GM12878 (cell line): ENCODE measurements around the gene TNFRSF1B. TPM values are rescaled to one million over a fixed set of nuclear protein-coding genes. Genes with fewer than 3 reads are reported as not detected.

ENCODE experiments used
- ATAC-seq: fragments of 200-7000 bp; cut with Tn5 transposase; 3 replicates; pipeline ENCODE4 v1.9.1; 2020; ENCODE audit warnings: mild to moderate bottlenecking, moderate library complexity
- BruUV-seq: library from RNA; stranded (reverse); fragments of 400-500 nt; replicated peaks from 2 replicates; lab custom pipeline; 2021; lab: Mats Ljungman, UMichigan
- CTCF ChIA-PET: fragments of 300-600 bp; sonication (Branson Sonifier 250); formaldehyde crosslinking; extraction: SDS; loops from one replicate; lab custom pipeline; 2021; ENCODE audit warnings: inconsistent platforms; lab: Yijun Ruan, JAX
- POLR2A ChIA-PET: fragments of 350-600 bp; formaldehyde crosslinking; extraction: SDS; loops from one replicate; lab custom pipeline; 2021; ENCODE audit warnings: inconsistent platforms; lab: Charles Lee
- RAD21 ChIA-PET: fragments of 300-600 bp; sonication (Branson Sonifier 250); formaldehyde crosslinking; loops from one replicate; lab custom pipeline; 2023; ENCODE audit warnings: antibody characterized with exemption; ENCODE audit not compliant: unreplicated experiment; lab: Charles Lee
- SMC1A ChIA-PET: fragments of 300-600 bp; sonication (Branson Sonifier 250); formaldehyde crosslinking; loops from one replicate; lab custom pipeline; 2023; ENCODE audit not compliant: unreplicated experiment, uncharacterized antibody; lab: Charles Lee
- DNase-seq: peaks from one replicate; pipeline ENCODE4 v3.0.0-alpha.2; 2011; ENCODE audit warnings: low read depth, low spot score
- FAIRE-seq: peaks from 3 replicates; lab custom pipeline; 2011; peaks lifted over from hg19 to GRCh38; lab: Jason Lieb, UNC
- H2AFZ ChIP-seq: 2 replicates; pipeline ENCODE4 v1.6.0; 2011; ENCODE audit warnings: low read depth, low read length, control low read depth; ENCODE audit not compliant: control insufficient read depth
- H3K27ac ChIP-seq: 2 replicates; pipeline ENCODE4 v1.5.1; 2011; ENCODE audit warnings: control low read depth; ENCODE audit not compliant: control insufficient read depth, insufficient read depth
- H3K27me3 ChIP-seq, 2 experiments: replicated peaks in 1 of 2; 2 replicates each; pipeline versions ENCODE4 v1.6.0 to v1.6.1; 2011; ENCODE audit warnings: low read length in 1 of 2; ENCODE audit not compliant: control insufficient read depth in 2 of 2, insufficient read depth in 2 of 2
- H3K36me3 ChIP-seq, 2 experiments: 2 replicates each; pipeline ENCODE4 v1.5.1; 2011; ENCODE audit warnings: low read length in 1 of 2; ENCODE audit not compliant: control insufficient read depth in 2 of 2, insufficient read depth in 2 of 2
- H3K4me1 ChIP-seq: 2 replicates; pipeline ENCODE4 v1.6.1; 2011; ENCODE audit warnings: mild to moderate bottlenecking, low read length, moderate library complexity, mixed read lengths; ENCODE audit not compliant: control insufficient read depth, insufficient read depth
- H3K4me2 ChIP-seq: 2 replicates; pipeline ENCODE4 v1.6.0; 2011; ENCODE audit warnings: control low read depth; ENCODE audit not compliant: control insufficient read depth, insufficient read depth
- H3K4me3 ChIP-seq: fragments of 200-600 bp; sonication (generic); 2 replicates; pipeline ENCODE4 v1.5.1; 2016
- H3K79me2 ChIP-seq: 2 replicates; pipeline ENCODE4 v1.6.0; 2011; ENCODE audit warnings: low read length; ENCODE audit not compliant: control insufficient read depth, insufficient read depth
- H3K9ac ChIP-seq: 2 replicates; pipeline ENCODE4 v1.8.0; 2011; ENCODE audit warnings: low read length, control low read depth, mixed read lengths; ENCODE audit not compliant: control insufficient read depth, insufficient read depth
- H3K9me3 ChIP-seq: replicated peaks from 3 replicates; pipeline ENCODE4 v1.5.1; 2011; ENCODE audit warnings: mild to moderate bottlenecking, low read length; ENCODE audit not compliant: control insufficient read depth, insufficient read depth
- H4K20me1 ChIP-seq: 2 replicates; pipeline ENCODE4 v1.6.0; 2011; ENCODE audit not compliant: control insufficient read depth, insufficient read depth
- DPF2 ChIP-seq: fragments of 450-650 bp; IDR thresholded peaks from 2 replicates; pipeline ENCODE4 v1.6.1; 2017; ENCODE audit warnings: mild to moderate bottlenecking
- FOS ChIP-seq: IDR thresholded peaks from 3 replicates; pipeline ENCODE4 v1.6.1; 2011; ENCODE audit warnings: borderline replicate concordance; ENCODE audit not compliant: insufficient read length; ENCODE audit errors: extremely low read depth
- HDAC6 ChIP-seq: fragments of 200-600 bp; sonication (generic); IDR thresholded peaks from one replicate; pipeline ENCODE4 v1.8.0; 2017; ENCODE audit warnings: antibody characterized with exemption; ENCODE audit not compliant: unreplicated experiment
- PML ChIP-seq: IDR thresholded peaks from 2 replicates; pipeline ENCODE4 v1.6.1; 2012; ENCODE audit warnings: low read length, inconsistent platforms
- POLR2A ChIP-seq: IDR thresholded peaks from 2 replicates; pipeline ENCODE4 v1.6.1; 2011; ENCODE audit warnings: low read depth, mild to moderate bottlenecking, low read length
- POLR2AphosphoS2 ChIP-seq: IDR thresholded peaks from 2 replicates; pipeline ENCODE4 v1.6.1; 2011; ENCODE audit warnings: low read depth, mild to moderate bottlenecking, low read length, improper control_type of control experiment, moderate library complexity
- SMAD1 ChIP-seq: fragments of 450-650 bp; IDR thresholded peaks from 2 replicates; pipeline ENCODE4 v1.6.1; 2018; ENCODE audit warnings: mild to moderate bottlenecking, low read depth; ENCODE audit not compliant: partially characterized antibody
- SMAD5 ChIP-seq: IDR thresholded peaks from 2 replicates; pipeline ENCODE4 v1.6.1; 2016; ENCODE audit warnings: antibody characterized with exemption, low read depth
- YY1 ChIP-seq: IDR thresholded peaks from 2 replicates; pipeline ENCODE4 v1.6.1; 2011; ENCODE audit warnings: low read depth, mild to moderate bottlenecking, low read length
- ZBED1 ChIP-seq: IDR thresholded peaks from 2 replicates; pipeline ENCODE4 v1.6.1; 2016; ENCODE audit warnings: borderline replicate concordance
- ZNF217 ChIP-seq: fragments of 450-650 bp; IDR thresholded peaks from 2 replicates; pipeline ENCODE4 v1.6.1; 2017; ENCODE audit warnings: antibody characterized with exemption, mild to moderate bottlenecking
- whole genome bisulfite sequencing: methylation state at CpG from one replicate; pipeline ENCODE4 v1.1.6; 2016; ENCODE audit warnings: low lambda C conversion rate; ENCODE audit not compliant: insufficient replicate concordance, insufficient coverage; ENCODE audit errors: missing lambda C conversion rate; 5-methylcytosine and 5-hydroxymethylcytosine counted together
- in situ Hi-C: fragments of 300-500 bp; cut with MboI; formaldehyde crosslinking; loops from 9 replicates; pipeline ENCODE4 v1.14.3; 2018; ENCODE audit warnings: mixed read lengths
- intact Hi-C: fragments of 100-400 bp; cut with micrococcal nuclease; formaldehyde crosslinking; loops from one replicate; pipeline ENCODE4 v1.14.2; 2022; ENCODE audit not compliant: unreplicated experiment
- polyA plus RNA-seq, 11 experiments: library from polyadenylated mRNA; depleted of rRNA in 4 of 11; unstranded in 6 of 11; stranded (reverse) in 5 of 11; fragments of >200 nt; fragmentation: Nextera tagmentation in 4 of 11; fragmentation: Illumina TruSeq in 1 of 11; extraction: Ambion mirVana in 4 of 11; extraction: Trizol in 1 of 11; gene quantifications; 1 replicate in 1 of 11; 2 replicates in 10 of 11; pipeline versions ENCODE4 v1.2.1 to v1.2.3, GENCODE V29; 2011 to 2016; ENCODE audit warnings: inconsistent platforms in 2 of 11, missing spikeins in 2 of 11, low read depth in 1 of 11
- total RNA-seq, 4 experiments: library from RNA; depleted of rRNA in 3 of 4; stranded (reverse); fragments of >200 nt in 3 of 4; fragmentation: Illumina TruSeq in 1 of 4; extraction: Trizol in 1 of 4; gene quantifications; 2 replicates each; pipeline versions ENCODE4 v1.2.1 to v1.2.3, GENCODE V29; 2013 to 2021
- TF ChIP-seq, protein P1 (sequence below): IDR thresholded peaks from 2 replicates; pipeline ENCODE4 v1.6.1; 2011; ENCODE audit warnings: borderline replicate concordance, low read depth, mild to moderate bottlenecking, moderate library complexity, low read length; ENCODE audit not compliant: insufficient read depth, poor library complexity, severe bottlenecking
- TF ChIP-seq, protein P2 (sequence below): fragments of 450-650 bp; IDR thresholded peaks from 2 replicates; pipeline ENCODE4 v1.6.1; 2017; ENCODE audit warnings: mild to moderate bottlenecking, moderate library complexity
- TF ChIP-seq, protein P3 (sequence below), 3 experiments: IDR thresholded peaks in 2 of 3; conservative IDR thresholded peaks in 1 of 3; 2 replicates each; pipeline ENCODE4 v1.5.1; 2011; ENCODE audit warnings: low read depth in 3 of 3, low read length in 3 of 3, mild to moderate bottlenecking in 3 of 3, control low read depth in 2 of 3, moderate library complexity in 2 of 3, inconsistent platforms in 1 of 3, mixed read lengths in 1 of 3; ENCODE audit not compliant: control insufficient read depth in 2 of 3, insufficient read depth in 1 of 3; ENCODE audit errors: extremely low read depth in 1 of 3

TNFRSF1B gene
- total and polyA plus RNA-seq, 10 of the 15 experiments (the other 5 are each of a cell fraction or from before 2014, with no cell fraction given), result 10.1 to 87.2 (median 37.3) TPM

DNA sequence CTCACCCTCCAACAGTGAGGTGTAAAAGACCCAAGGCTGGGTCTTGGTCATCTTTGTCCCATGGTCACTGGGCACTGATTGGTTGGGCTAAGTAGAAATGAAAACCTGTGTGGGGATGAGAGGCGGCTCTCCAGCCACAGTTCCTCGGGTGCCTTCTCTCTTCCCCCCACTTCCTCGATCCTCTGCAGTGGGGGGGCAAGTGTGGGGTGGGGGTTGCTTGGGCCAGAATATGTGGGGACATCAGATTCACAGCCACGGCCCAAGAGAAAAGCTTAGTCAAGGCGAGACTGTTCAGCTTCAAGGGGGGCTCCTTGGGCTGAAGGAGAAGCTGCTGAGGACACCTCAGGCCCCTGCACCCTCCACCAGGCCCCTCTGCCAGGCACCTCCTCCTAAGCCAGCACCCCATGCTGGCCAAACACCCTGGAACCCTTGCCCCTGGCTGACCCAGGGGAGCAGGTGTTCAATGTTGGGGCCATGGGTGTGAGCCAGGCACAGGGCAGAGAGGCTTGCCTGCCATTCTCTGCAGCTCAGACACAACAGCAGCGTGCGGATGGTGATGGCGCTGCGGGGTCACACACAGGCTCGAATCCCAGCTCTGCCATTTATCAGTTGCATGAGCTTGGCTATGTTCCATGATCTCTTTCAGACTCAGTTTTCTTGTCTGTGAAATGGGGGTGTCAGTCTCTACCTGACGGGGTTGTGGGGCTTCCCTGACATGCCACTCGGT, 21.0 kb upstream of the TNFRSF1B start:
- ChIA-PET CTCF (interaction anchor here (0.7 to 2.2 kb wide), 9 partner anchors 9 to 64 kb away, joined by 3 to 6 read pairs (median 4); no protein-coding TSS in a partner anchor), POLR2A (interaction anchor here (1.3 to 11.6 kb wide), 4 partner anchors 16 to 58 kb away, joined by 3 to 166 read pairs (median 34); no protein-coding TSS in a partner anchor), SMC1A (interaction anchor here (1.1 to 19.3 kb wide), 7 partner anchors 8 to 158 kb away, joined by 3 to 347 read pairs (median 4); partner anchors contain the start of gene TNFRSF1B), RAD21 (interaction anchor here (3.9 to 12.5 kb wide), 5 partner anchors 12 to 56 kb away, joined by 24 to 119 read pairs (median 116); partner anchors contain the start of gene TNFRSF1B)
- no peaks in the 10 kb centered on the region for H3K9me3 ChIP-seq
- H2AFZ ChIP-seq, result no peak overlapping the region
- H3K36me3 ChIP-seq, result peaks cover 14 to 20% of the 10 kb centered on the region in 2 experiments
- no TSS peak for BruUV-seq
- 40% methylated on average over 12 of the region's 12 CpGs for WGBS
- H3K27me3 ChIP-seq, result no peaks in the 10 kb centered on the region
- H3K79me2 ChIP-seq, result no peaks in the 10 kb centered on the region; the same call in 1 of the 2 replicates
- peaks cover 73% of the 10 kb centered on the region for H3K4me1 ChIP-seq
- TF ChIP-seq SMAD1 (no peak), POLR2A (peak; percentile 53; the same call in 1 of the 2 replicates), SMAD5 (0 out of 2 replicates have a peak, but pooled peaks have one; percentile 18), YY1 (no peak), DPF2 (0 out of 2 replicates have a peak, but pooled peaks have one; percentile 2), POLR2AphosphoS2 (peak; percentile 78; the same call in 1 of the 2 replicates), ZNF217 (peak; percentile 35; the same call in 1 of the 2 replicates), FOS (no peak), PML (peak; percentile 55; the same call in 1 of the 2 replicates), ZBED1 (peak; percentile 67; the same call in 1 of the 2 replicates), HDAC6 (no peak)
- TF ChIP-seq, protein P1, sequence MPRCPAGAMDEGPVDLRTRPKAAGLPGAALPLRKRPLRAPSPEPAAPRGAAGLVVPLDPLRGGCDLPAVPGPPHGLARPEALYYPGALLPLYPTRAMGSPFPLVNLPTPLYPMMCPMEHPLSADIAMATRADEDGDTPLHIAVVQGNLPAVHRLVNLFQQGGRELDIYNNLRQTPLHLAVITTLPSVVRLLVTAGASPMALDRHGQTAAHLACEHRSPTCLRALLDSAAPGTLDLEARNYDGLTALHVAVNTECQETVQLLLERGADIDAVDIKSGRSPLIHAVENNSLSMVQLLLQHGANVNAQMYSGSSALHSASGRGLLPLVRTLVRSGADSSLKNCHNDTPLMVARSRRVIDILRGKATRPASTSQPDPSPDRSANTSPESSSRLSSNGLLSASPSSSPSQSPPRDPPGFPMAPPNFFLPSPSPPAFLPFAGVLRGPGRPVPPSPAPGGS, result peak; percentile 76
- TF ChIP-seq, protein P2, sequence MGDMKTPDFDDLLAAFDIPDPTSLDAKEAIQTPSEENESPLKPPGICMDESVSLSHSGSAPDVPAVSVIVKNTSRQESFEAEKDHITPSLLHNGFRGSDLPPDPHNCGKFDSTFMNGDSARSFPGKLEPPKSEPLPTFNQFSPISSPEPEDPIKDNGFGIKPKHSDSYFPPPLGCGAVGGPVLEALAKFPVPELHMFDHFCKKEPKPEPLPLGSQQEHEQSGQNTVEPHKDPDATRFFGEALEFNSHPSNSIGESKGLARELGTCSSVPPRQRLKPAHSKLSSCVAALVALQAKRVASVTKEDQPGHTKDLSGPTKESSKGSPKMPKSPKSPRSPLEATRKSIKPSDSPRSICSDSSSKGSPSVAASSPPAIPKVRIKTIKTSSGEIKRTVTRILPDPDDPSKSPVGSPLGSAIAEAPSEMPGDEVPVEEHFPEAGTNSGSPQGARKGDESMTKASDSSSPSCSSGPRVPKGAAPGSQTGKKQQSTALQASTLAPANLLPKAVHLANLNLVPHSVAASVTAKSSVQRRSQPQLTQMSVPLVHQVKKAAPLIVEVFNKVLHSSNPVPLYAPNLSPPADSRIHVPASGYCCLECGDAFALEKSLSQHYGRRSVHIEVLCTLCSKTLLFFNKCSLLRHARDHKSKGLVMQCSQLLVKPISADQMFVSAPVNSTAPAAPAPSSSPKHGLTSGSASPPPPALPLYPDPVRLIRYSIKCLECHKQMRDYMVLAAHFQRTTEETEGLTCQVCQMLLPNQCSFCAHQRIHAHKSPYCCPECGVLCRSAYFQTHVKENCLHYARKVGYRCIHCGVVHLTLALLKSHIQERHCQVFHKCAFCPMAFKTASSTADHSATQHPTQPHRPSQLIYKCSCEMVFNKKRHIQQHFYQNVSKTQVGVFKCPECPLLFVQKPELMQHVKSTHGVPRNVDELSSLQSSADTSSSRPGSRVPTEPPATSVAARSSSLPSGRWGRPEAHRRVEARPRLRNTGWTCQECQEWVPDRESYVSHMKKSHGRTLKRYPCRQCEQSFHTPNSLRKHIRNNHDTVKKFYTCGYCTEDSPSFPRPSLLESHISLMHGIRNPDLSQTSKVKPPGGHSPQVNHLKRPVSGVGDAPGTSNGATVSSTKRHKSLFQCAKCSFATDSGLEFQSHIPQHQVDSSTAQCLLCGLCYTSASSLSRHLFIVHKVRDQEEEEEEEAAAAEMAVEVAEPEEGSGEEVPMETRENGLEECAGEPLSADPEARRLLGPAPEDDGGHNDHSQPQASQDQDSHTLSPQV, result no peak
- TF ChIP-seq, protein P3, sequence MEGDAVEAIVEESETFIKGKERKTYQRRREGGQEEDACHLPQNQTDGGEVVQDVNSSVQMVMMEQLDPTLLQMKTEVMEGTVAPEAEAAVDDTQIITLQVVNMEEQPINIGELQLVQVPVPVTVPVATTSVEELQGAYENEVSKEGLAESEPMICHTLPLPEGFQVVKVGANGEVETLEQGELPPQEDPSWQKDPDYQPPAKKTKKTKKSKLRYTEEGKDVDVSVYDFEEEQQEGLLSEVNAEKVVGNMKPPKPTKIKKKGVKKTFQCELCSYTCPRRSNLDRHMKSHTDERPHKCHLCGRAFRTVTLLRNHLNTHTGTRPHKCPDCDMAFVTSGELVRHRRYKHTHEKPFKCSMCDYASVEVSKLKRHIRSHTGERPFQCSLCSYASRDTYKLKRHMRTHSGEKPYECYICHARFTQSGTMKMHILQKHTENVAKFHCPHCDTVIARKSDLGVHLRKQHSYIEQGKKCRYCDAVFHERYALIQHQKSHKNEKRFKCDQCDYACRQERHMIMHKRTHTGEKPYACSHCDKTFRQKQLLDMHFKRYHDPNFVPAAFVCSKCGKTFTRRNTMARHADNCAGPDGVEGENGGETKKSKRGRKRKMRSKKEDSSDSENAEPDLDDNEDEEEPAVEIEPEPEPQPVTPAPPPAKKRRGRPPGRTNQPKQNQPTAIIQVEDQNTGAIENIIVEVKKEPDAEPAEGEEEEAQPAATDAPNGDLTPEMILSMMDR (IDR thresholded peaks at IDR 0.05 in 2 of 3, conservative IDR thresholded peaks at IDR 0.05 in 1 of 3; ENCODE audit: control insufficient read depth in 2 of 3, extremely low read depth in 1 of 3, insufficient read depth in 1 of 3, low read depth in 3 of 3, low read length in 3 of 3), result no peak
- TF ChIP-seq, all 136 proteins: peak for 8
- ATAC-seq, result no peak
- no peak for DNase-seq
- Histone ChIP-seq H3K4me2 (no peak overlapping the region), H3K27ac (no peak overlapping the region; the same call in 1 of the 2 replicates), H4K20me1 (no peaks in the 10 kb centered on the region), H3K4me3 (no peak overlapping the region), H3K9ac (no peak overlapping the region)
- FAIRE-seq, result no peak
- intact Hi-C loops, result no loop called here
- in situ Hi-C loops, result no loop called here
